HG03196 (cell line): ENCODE measurements around the gene CMBL.
"Not testable (repeated sequence)": the region's sequence is repeated elsewhere in the genome, so short reads cannot be mapped to it uniquely, and the experiment has no call there.

Experiments used
- ATAC-seq: cut with Tn5 transposase; IDR thresholded peaks from one replicate; pipeline ENCODE4 v1.9.1; 2021; ENCODE audit not compliant: unreplicated experiment

CMBL gene

GRCh38 chr5:10262121-10262774 is 45.5 kb downstream of the CMBL start:
- ATAC-seq = no peak

DNA sequence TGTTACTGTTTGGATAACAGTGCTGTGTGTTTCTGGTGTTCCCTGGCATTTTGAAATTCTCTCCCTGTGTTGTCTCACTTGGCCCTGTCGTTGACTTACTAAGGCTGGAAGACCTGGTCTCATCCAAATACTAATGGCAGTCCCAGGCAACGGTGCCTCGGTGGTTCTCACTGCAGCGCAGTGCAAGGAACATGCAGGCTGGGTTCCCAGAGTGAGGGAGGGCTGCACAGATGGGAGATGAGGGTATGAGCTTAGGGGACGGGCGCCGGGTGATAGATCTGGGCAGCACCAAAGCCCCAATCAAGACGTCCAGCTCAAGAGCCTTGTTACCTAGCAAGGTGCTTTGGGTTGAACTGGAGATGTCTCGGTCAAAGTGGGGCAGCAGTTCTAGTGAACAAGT is 46.6 kb downstream of the CMBL start:
- ATAC-seq = no peak

GRCh38 chr5:10259899-10260298 is 47.8 kb downstream of the CMBL start:
- no peak for ATAC-seq

DNA sequence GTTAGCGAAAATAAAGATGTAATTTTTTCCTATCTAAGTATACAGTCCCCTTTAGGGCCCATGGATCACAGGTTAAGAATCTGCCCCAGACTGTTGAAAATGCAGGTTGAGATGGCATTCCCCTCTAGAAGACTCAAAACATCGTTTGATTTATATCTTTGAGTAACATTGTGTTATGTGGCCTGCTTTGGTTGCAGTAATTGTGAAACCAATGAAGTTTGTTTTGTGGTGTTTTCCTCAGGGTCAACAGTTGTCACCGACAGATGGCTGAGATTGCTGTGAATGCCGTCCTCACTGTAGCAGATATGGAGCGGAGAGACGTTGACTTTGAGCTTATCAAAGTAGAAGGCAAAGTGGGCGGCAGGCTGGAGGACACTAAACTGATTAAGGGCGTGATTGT is 49.8 kb downstream of the CMBL start:
- ATAC-seq = no peak

DNA sequence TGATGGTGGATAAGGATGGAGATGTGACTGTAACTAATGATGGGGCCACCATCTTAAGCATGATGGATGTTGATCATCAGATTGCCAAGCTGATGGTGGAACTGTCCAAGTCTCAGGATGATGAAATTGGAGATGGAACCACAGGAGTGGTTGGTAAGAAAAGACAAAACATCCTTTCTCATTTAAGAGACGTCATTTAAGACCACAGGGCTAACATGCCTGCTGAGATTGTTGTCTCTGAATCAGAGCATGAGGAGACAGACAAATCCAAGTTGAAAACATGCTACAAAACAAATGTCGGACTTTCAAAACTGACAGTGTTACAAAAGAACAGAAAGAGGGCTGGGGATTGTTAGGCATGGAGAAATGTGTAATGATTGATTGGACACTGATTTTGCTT is 53.0 kb downstream of the CMBL start:
- ATAC-seq = no peak

DNA sequence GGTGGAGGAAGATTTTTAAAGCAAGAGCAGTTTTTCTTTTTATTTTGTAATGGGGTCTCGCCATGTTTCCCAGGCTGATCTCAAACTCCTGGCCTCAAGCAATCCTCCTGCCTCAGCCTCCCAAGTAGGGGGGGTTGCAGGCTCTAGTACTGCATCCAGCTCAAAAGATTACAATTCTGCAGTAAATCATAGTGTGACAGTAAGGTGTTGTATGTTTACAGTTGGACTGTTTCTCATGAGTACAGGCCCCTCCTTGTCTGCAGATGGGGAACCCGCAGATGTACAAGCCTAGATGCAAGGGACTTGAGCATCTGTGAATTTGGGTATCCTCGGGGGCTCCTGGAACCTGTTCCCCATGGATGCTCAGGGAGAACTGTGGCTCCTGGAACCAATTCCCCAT is 54.3 kb downstream of the CMBL start:
- no peak for ATAC-seq

DNA sequence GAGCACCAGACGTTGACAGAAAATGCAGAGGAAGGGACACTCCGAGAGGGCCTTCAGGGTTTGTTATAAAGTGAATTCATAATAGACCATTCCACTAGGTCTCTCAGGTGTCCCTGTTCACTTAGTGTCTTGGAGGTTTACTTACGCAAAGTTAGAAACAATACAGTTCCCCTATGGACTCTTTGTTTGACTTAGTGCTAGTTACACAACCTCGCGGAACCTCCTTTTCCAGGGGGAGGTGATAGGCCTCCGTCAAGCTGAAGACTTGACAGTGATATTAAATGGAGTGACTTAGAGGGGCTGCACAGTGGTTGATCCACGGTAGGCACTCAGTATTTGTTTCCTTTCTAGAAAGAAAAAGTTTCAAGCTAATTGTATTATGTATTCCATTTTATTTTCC is 56.3 kb downstream of the CMBL start:
- no peak for ATAC-seq

- ATAC-seq = peak; percentile 11
These were observed 56.9 kb downstream of the CMBL start for GRCh38 chr5:10250806-10251276.

DNA sequence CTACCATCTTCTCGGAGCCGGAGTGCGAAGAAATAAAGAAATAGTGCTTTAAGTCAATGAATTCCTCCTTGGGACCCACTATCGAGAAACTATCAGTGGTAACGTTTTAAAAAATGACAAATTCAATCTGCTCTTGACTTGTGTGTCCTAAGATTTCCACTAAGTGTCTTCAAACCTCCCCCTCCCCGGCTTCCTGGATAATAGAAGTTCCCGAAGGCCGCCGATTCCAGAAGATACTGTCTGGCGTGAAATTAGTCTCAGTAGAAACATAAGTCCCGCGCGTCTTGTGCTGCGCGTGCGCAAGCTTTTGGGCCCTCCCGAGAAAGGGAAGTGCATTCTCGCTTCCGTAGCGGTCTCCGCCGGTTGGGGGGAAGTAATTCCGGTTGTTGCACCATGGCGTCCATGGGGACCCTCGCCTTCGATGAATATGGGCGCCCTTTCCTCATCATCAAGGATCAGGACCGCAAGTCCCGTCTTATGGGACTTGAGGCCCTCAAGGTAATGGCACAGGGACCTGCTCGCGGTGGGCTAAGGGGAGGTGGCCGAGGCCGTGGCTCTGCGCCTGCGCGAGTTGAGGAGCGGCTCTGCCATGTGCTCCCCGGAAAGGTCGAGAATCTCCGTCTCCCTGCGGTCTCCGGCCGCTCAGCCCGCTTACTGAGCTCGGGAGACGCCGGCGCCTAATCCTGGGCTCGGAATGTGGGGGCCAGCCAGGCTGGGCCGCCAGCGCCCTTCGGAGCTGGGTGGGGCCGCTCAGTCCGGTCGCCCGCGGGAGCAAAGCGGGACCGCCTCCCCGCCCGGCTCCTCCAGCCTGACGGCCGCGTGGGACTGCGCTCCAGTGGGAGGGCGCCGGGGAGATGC is 57.5 kb downstream of the CMBL start, which contains the start of gene CCT5:
Gene CCT5 (plus strand): TSS at position 333 of the 858 bp plus-strand sequence. CDS start 61 bp downstream, at position 394.
- ATAC-seq = peak; percentile 78

DNA sequence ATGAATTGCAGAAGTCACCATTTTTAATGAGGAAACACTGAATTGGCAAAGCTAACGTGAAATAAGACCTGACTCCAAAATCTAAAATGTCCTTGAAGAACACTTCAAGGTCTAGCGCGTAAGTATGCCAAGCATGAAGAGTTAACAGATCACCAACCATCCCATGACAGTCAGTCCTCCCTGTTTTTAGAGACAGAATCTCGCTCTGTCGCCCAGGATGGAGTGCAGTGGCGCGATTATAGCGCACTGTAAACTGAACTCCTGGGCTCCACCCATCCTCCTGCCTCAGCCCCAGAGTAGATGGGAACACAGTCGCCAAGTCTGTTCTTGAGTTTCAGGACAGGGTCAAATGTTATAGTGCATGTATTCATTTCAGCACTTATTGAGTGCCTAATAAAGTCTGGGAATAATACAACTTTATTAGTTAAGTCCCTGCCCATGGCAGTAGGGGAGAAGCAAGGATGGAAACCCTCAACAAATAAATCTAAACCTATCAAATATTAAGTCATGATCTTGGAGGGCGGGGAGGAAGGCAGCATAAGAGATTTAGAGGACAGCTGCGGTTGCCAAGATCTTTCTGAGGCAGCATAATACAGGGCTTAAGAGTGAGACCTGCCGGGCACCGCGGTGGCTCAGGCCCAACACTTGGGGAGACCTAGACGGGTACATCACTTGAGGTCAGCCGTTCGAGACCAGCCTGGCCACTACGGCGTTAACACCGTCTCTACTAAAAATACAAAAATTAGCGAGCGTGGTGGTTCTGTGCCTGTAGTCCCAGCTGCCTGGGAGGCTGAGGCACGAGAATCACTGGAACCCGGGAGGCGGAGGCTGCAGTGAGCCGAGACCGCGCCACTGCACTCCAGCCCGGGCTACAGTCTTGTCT is 59.1 kb downstream of the CMBL start:
- ATAC-seq = peak; percentile 7

DNA sequence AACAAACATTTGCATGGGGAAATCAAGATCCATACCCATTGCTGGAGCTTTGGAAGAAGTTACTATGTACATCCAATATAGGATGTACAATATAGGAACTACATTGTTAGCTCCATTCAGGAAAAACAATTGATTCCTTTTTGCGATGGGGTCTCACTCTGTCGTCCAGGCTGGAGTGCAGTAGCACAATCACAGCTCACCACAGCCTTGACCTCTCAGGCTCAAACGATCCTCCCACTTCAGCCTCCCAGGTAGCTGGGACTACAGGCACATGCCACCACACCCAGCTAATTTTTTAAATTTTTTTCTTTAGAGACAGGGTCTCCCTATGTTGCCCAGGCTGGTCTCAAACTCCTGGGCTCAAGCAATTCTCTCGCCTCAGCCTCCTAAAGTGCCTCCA is 60.5 kb downstream of the CMBL start:
- not testable (repeated sequence) for ATAC-seq

- no peak for ATAC-seq
These were observed 60.9 kb downstream of the CMBL start for GRCh38 chr5:10246761-10247160.

- no peak for ATAC-seq
These were observed 63.3 kb downstream of the CMBL start for GRCh38 chr5:10244342-10244944.

DNA sequence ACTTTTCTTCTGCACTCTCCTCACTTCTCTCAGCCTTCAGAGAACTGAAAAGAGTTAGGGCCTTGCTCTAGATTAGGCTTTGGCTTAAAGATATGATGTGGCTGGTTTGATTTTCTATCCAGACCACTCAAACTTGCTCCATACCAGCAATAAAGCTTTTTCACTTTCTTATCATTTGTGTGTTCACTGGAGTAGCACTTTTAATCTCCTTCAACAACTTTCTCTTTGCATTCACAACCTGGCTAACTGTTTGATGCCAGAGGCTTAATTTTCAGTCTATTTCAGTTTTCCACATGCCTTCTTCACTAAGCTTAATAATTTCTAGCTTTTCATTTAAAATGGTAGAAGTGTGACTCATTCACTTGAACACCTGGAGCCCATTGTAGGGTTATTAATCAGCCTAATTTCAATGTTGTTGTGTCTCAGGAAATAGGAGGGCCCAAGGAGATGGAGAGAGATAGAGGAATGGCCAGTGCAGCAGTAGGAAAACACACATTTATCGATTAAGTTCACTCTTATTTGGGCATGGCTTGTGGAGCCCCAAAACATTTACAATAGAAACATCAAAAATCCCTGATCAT is 64.0 kb downstream of the CMBL start:
- ATAC-seq = no peak

DNA sequence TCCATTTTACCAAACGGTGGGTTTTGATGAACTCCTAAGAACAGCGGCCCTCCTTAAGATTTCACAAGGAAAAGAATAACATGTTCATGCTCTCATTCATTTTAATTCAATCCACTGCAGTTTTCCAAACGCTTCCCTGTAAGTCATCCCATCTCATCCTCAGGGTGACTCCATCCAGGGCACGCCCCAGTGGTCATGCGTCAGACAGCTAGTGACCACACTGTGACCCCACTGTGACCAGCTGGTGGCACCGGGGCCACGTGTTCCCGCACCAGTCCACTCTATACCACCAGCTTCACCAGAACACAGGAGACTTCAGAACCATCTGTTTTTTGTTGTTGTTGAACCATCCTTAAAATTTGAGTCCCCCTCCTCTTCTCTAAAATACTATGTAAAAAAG is 72.4 kb downstream of the CMBL start:
- no peak for ATAC-seq

- no peak for ATAC-seq
These were observed 74.2 kb downstream of the CMBL start for GRCh38 chr5:10233505-10233904.

DNA sequence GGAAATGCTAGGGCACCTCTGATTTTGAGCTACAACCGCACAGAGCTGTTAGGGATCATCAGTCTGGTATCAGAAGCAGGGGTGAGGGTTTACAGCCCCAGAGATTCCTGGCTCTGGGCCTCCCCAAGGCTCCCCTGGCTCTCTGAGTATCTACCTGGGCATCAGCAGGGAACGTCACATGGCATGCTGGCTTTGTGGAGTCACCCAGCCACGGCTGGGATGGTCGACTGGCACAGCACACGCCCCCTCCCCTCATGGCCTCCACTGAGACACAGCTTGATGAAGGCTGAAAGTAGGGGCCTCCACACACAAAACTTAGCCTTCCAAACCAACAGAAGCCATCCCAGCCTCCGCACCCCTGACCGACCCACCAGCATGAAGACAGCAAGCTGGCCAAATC is 74.7 kb downstream of the CMBL start:
- no peak for ATAC-seq

- no peak for ATAC-seq
These were observed 75.3 kb downstream of the CMBL start for GRCh38 chr5:10232386-10232785.

GRCh38 chr5:10229306-10230048 is 78.2 kb downstream of the CMBL start:
- ATAC-seq = no peak

DNA sequence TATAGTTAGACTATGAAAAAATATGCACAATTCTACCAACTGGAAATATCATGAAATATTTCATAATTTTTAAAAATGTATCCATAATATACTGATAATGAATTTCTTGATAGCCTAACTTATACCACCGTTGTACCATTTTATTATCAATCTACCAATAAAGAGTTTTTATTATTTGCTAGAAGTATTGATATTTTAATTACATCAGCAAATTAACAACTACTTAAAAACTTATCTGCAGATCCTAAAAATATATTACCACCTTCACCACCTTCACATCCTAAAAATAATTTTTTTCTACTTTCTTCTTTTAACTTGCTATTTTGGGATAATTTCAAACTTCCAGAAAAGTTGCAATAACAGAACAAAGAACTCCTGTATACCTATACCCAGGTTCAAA is 79.4 kb downstream of the CMBL start:
- no peak for ATAC-seq
